CD4-positive, alpha-beta T cell treated with Interleukin-4 for 4 hours (primary cell): ENCODE results near the gene SLC25A26.

ENCODE experiments used
- DNase-seq: peaks from one replicate; pipeline ENCODE4 v3.0.0-alpha.2; 2020

The SLC25A26 gene

GRCh38 chr3:66399529-66400232 lies 178.9 kb downstream of the SLC25A26 start:
- no peak for DNase-seq

GRCh38 chr3:66400411-66401156 lies 179.8 kb downstream of the SLC25A26 start:
- DNase-seq = no peak

- no peak for DNase-seq
These were observed 180.4 kb downstream of the SLC25A26 start for GRCh38 chr3:66401157-66401550.

GRCh38 chr3:66401675-66402491 lies 181.1 kb downstream of the SLC25A26 start:
- no peak for DNase-seq

GRCh38 chr3:66402596-66403290 lies 181.9 kb downstream of the SLC25A26 start:
- DNase-seq = no peak

- DNase-seq = no peak
These were observed 182.7 kb downstream of the SLC25A26 start for GRCh38 chr3:66403323-66403990.

- DNase-seq = no peak
These were observed 183.4 kb downstream of the SLC25A26 start for GRCh38 chr3:66404197-66404596.

GRCh38 chr3:66404903-66405700 lies 184.3 kb downstream of the SLC25A26 start:
- no peak for DNase-seq

- no peak for DNase-seq
These were observed 184.9 kb downstream of the SLC25A26 start for GRCh38 chr3:66405701-66406091.

GRCh38 chr3:66406163-66406562 lies 185.4 kb downstream of the SLC25A26 start:
- DNase-seq = no peak

- no peak for DNase-seq
These were observed 186.2 kb downstream of the SLC25A26 start for GRCh38 chr3:66406831-66407610.

GRCh38 chr3:66407611-66408218 lies 186.9 kb downstream of the SLC25A26 start:
- peak; percentile 63 for DNase-seq

- DNase-seq = no peak
These were observed 189.3 kb downstream of the SLC25A26 start for GRCh38 chr3:66409771-66410754.

- no peak for DNase-seq
These were observed 190.2 kb downstream of the SLC25A26 start for GRCh38 chr3:66410976-66411375.

GRCh38 chr3:66411474-66411873 lies 190.7 kb downstream of the SLC25A26 start:
- no peak for DNase-seq

GRCh38 chr3:66411961-66412887 lies 191.4 kb downstream of the SLC25A26 start:
- DNase-seq = no peak

GRCh38 chr3:66413151-66413751 lies 192.4 kb downstream of the SLC25A26 start:
- no peak for DNase-seq
